Endothelial cell of umbilical vein (primary cell): ENCODE results near the gene B3GNT3.

Experiments used
- EZH2 ChIP-seq: IDR thresholded peaks from 2 replicates; pipeline ENCODE4 v1.6.1; 2012; ENCODE audit warnings: borderline replicate concordance, low read depth, mild to moderate bottlenecking, moderate library complexity, low read length, inconsistent platforms; ENCODE audit not compliant: severe bottlenecking
- POLR2A ChIP-seq: IDR thresholded peaks from 2 replicates; pipeline ENCODE4 v1.6.1; 2012; ENCODE audit warnings: low read depth, mild to moderate bottlenecking, control low read depth, low read length

- TF ChIP-seq EZH2: no peak
- TF ChIP-seq POLR2A: no peak
These were observed 8.4 kb downstream of the B3GNT3 start for GRCh38 chr19:17803264-17803896.
